K562 (cell line): Measurements from ENCODE around the gene MAGEA1. TPM values are rescaled to one million over a fixed set of nuclear protein-coding genes. Genes with fewer than 3 reads are reported as not detected.

Experiments used
- ATAC-seq: fragments of 200-7000 bp; cut with Tn5 transposase; 3 replicates; pipeline ENCODE4 v1.9.1; 2020; ENCODE audit warnings: moderate library complexity
- BruUV-seq: library from RNA; stranded (reverse); fragments of 400-500 nt; replicated peaks from 2 replicates; lab custom pipeline; 2021; lab: Mats Ljungman, UMichigan
- CTCF ChIA-PET: fragments of 300-600 bp; formaldehyde crosslinking; extraction: SDS; loops from one replicate; lab custom pipeline; 2021; ENCODE audit warnings: low intra/inter-chr PET ratio; lab: Yijun Ruan, JAX
- POLR2A ChIA-PET: fragments of 300-600, 350-650 bp; sonication (Branson Sonifier 250); formaldehyde crosslinking; extraction: SDS; loops from one replicate; lab custom pipeline; 2021; ENCODE audit warnings: antibody characterized with exemption, inconsistent platforms; lab: Yijun Ruan, JAX
- DNase-seq, 4 experiments: peaks; one replicate each; pipeline versions ENCODE4 v3.0.0 to v3.0.0-alpha.2; 2011 to 2018; ENCODE audit warnings: low spot score in 3 of 4, mixed read lengths in 3 of 4; ENCODE audit errors: extremely low read depth in 1 of 4
- FAIRE-seq: peaks from 2 replicates; lab custom pipeline; 2011; peaks lifted over from hg19 to GRCh38; lab: Jason Lieb, UNC
- H2AFZ ChIP-seq: 2 replicates; pipeline ENCODE4 v1.6.0; 2011; ENCODE audit warnings: low read depth, low read length, control low read depth, inconsistent platforms
- H3K27ac ChIP-seq: fragments of 200-600 bp; 3 replicates; pipeline ENCODE4 v1.8.0; 2011; ENCODE audit warnings: low read depth, mild to moderate bottlenecking, control low read depth, inconsistent platforms, low read length, moderate library complexity, mixed read lengths; ENCODE audit errors: extremely low read depth
- H3K27me3 ChIP-seq, 2 experiments: fragments of 300-600 bp in 1 of 2; 2 replicates in 1 of 2; 3 replicates in 1 of 2; pipeline versions ENCODE4 v1.6.0 to v1.8.0; 2011; ENCODE audit warnings: inconsistent platforms in 2 of 2, low read length in 2 of 2, mild to moderate bottlenecking in 1 of 2, mixed read lengths in 1 of 2, moderate library complexity in 1 of 2; ENCODE audit not compliant: control insufficient read depth in 2 of 2, insufficient read depth in 2 of 2
- H3K36me3 ChIP-seq: fragments of 300-600 bp; 3 replicates; pipeline ENCODE4 v1.8.0; 2011; ENCODE audit warnings: mild to moderate bottlenecking, low read length, inconsistent platforms; ENCODE audit not compliant: control insufficient read depth, insufficient read depth
- H3K4me1 ChIP-seq, 2 experiments: fragments of 200-600 bp in 1 of 2; replicated peaks in 1 of 2; 2 replicates in 1 of 2; 3 replicates in 1 of 2; pipeline versions ENCODE4 v1.5.1 to v1.8.0; 2011; ENCODE audit warnings: inconsistent platforms in 2 of 2, low read length in 2 of 2, mild to moderate bottlenecking in 1 of 2, mixed read lengths in 1 of 2, moderate library complexity in 1 of 2; ENCODE audit not compliant: control insufficient read depth in 2 of 2, insufficient read depth in 2 of 2
- H3K4me2 ChIP-seq: 2 replicates; pipeline ENCODE4 v1.6.1; 2011; ENCODE audit warnings: low read length, control low read depth, inconsistent platforms, mixed read lengths; ENCODE audit not compliant: insufficient read depth
- H3K4me3 ChIP-seq: fragments of 200-600 bp; sonication (generic), shearing (Covaris generic); 2 replicates; pipeline ENCODE4 v1.5.1; 2016; ENCODE audit warnings: control low read depth, inconsistent platforms
- H3K79me2 ChIP-seq: fragments of 200-600 bp; 3 replicates; pipeline ENCODE4 v1.8.0; 2011; ENCODE audit warnings: low read length, inconsistent platforms; ENCODE audit not compliant: control insufficient read depth, insufficient read depth
- H3K9ac ChIP-seq, 2 experiments: 2 replicates each; pipeline versions ENCODE4 v1.6.0 to v1.6.1; 2011; ENCODE audit warnings: low read depth in 2 of 2, low read length in 2 of 2, control low read depth in 1 of 2, inconsistent platforms in 1 of 2, mild to moderate bottlenecking in 1 of 2, mixed read lengths in 1 of 2; ENCODE audit not compliant: insufficient read depth in 1 of 2
- H3K9me1 ChIP-seq: one replicate; pipeline ENCODE4 v1.6.0; 2011; ENCODE audit warnings: inconsistent platforms, mild to moderate bottlenecking, low read length, moderate library complexity; ENCODE audit not compliant: control insufficient read depth, insufficient read depth
- H3K9me3 ChIP-seq: replicated peaks from 2 replicates; pipeline ENCODE4 v1.5.1; 2011; ENCODE audit warnings: low read depth, low read length, inconsistent platforms; ENCODE audit not compliant: control insufficient read depth, insufficient read depth
- H4K20me1 ChIP-seq: replicated peaks from 2 replicates; pipeline ENCODE4 v1.6.1; 2011; ENCODE audit warnings: low read length, inconsistent platforms, mixed read lengths; ENCODE audit not compliant: control insufficient read depth, insufficient read depth
- EP300 ChIP-seq: IDR thresholded peaks from 2 replicates; pipeline ENCODE4 v1.6.1; 2012; ENCODE audit warnings: low read length, improper control_type of control experiment
- MAZ ChIP-seq, 2 experiments: fragments of 450-650 bp in 1 of 2; sonication (generic) in 1 of 2; formaldehyde crosslinking; IDR thresholded peaks in 1 of 2; conservative IDR thresholded peaks in 1 of 2; 2 replicates each; pipeline versions ENCODE4 v1.4.0 to v1.5.0; 2020; ENCODE audit warnings: mild to moderate bottlenecking in 1 of 2, missing genetic modification reagents in 1 of 2
- ZC3H4 ChIP-seq: sonication (generic); formaldehyde crosslinking; IDR thresholded peaks from 2 replicates; pipeline ENCODE4 v1.9.0; 2021; ENCODE audit warnings: missing genetic modification reagents, borderline replicate concordance
- ZNF76 ChIP-seq: fragments of 250-450 bp; sonication (Bioruptor Pico); IDR thresholded peaks from 2 replicates; pipeline ENCODE4 v1.4.0; 2020; ENCODE audit warnings: mild to moderate bottlenecking, moderate library complexity, borderline replicate concordance
- WGBS: fragments of 100-300 bp; shearing (Covaris generic); methylation state at CpG from one replicate; pipeline ENCODE4 v1.1.6; 2016; ENCODE audit warnings: low coverage, mixed read lengths; ENCODE audit not compliant: insufficient coverage; ENCODE audit errors: missing lambda C conversion rate; 5-methylcytosine and 5-hydroxymethylcytosine counted together
- in situ Hi-C: fragments of 300-500 bp; cut with MboI; formaldehyde crosslinking; loops from 4 replicates; pipeline ENCODE4 v1.15.0; 2018; ENCODE audit warnings: inconsistent platforms, mixed read lengths
- intact Hi-C: fragments of 100-400 bp; cut with micrococcal nuclease; formaldehyde crosslinking; loops from 2 replicates; pipeline ENCODE4 v1.14.2; 2022
- polyA plus RNA-seq, 8 experiments: library from polyadenylated mRNA; depleted of rRNA in 4 of 8; stranded (reverse) in 5 of 8; unstranded in 3 of 8; fragments of >200 nt; fragmentation: Nextera tagmentation in 2 of 8; fragmentation: Illumina TruSeq in 1 of 8; extraction: Ambion mirVana in 2 of 8; extraction: Trizol in 1 of 8; gene quantifications; 2 replicates each; pipeline versions ENCODE4 v1.2.1 to v1.2.3, GENCODE V29; 2011 to 2014; ENCODE audit warnings: inconsistent platforms in 1 of 8, missing spikeins in 1 of 8
- total RNA-seq, 7 experiments: library from RNA; depleted of rRNA in 6 of 7; stranded (reverse); fragments of >200 nt in 6 of 7; fragmentation: Illumina TruSeq in 2 of 7; extraction: Trizol in 2 of 7; gene quantifications; 2 replicates each; pipeline versions ENCODE4 v1.2.1 to v1.2.3, GENCODE V29; 2011 to 2021; ENCODE audit warnings: low replicate concordance in 1 of 7
- TF ChIP-seq, protein P1 (sequence below): fragments of 450-650 bp; IDR thresholded peaks from 2 replicates; pipeline ENCODE4 v1.6.1; 2017; ENCODE audit warnings: antibody characterized with exemption, mild to moderate bottlenecking
- TF ChIP-seq, protein P2 (sequence below): sonication (generic); formaldehyde crosslinking; IDR thresholded peaks from 2 replicates; pipeline ENCODE4 v1.8.0; 2022; ENCODE audit warnings: mild to moderate bottlenecking, missing genetic modification reagents
- TF ChIP-seq, protein P3 (sequence below): IDR thresholded peaks from 2 replicates; pipeline ENCODE4 v1.6.1; 2016; ENCODE audit warnings: missing genetic modification characterization, missing compliant biosample characterization
- TF ChIP-seq, protein P4 (sequence below): fragments of 450-650 bp; IDR thresholded peaks from 2 replicates; pipeline ENCODE4 v1.6.1; 2018; ENCODE audit warnings: mild to moderate bottlenecking, low read depth; ENCODE audit not compliant: partially characterized antibody
- TF ChIP-seq, protein P5 (sequence below), 3 experiments: IDR thresholded peaks in 2 of 3; conservative IDR thresholded peaks in 1 of 3; 2 replicates each; pipeline ENCODE4 v1.5.1; 2011 to 2012; ENCODE audit warnings: low read length in 3 of 3, mild to moderate bottlenecking in 3 of 3, control low read depth in 2 of 3, improper control_type of control experiment in 1 of 3, inconsistent platforms in 1 of 3, low read depth in 1 of 3, mixed read lengths in 1 of 3, moderate library complexity in 1 of 3; ENCODE audit not compliant: insufficient read depth in 2 of 3

The MAGEA1 gene
- total and polyA plus RNA-seq, 9 of the 15 experiments (the other 6 are each of a cell fraction or from before 2014, with no cell fraction given), result 10.2 to 57.9 (median 44.1) TPM

DNA sequence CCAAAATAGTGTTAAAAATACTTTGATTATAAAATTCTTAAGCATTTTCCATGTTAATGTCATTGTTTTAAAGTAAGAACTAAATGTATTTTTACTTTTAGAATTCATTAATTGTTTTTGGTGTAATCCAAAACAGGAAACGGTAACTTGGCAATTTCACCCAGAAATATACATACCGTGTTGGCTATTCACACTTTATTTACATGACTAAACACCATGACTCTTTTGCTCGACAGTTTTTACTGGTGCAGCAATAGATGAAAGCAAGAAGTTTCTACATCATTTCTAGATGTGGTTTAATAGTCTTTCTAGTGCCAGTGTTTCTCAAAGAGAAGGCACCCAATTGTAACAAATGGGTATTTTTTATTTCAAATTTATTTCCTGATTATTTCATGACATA is 25.6 kb upstream of the MAGEA1 start:
- no peak overlapping the region for H2AFZ ChIP-seq
- ChIA-PET POLR2A (no interaction called here), CTCF (no interaction called here)
- H3K4me3 ChIP-seq, result no peak overlapping the region
- H3K79me2 ChIP-seq, result no peaks in the 10 kb centered on the region
- H4K20me1 ChIP-seq, result no peaks in the 10 kb centered on the region
- H3K36me3 ChIP-seq, result no peaks in the 10 kb centered on the region
- no TSS peak for BruUV-seq
- FAIRE-seq (no peak), ATAC-seq (no peak), DNase-seq (no peak)
- no peaks in the 10 kb centered on the region; a peak in 1 of 5 replicates for H3K27me3 ChIP-seq
- no peaks in the 10 kb centered on the region for H3K9me1 ChIP-seq
- intact Hi-C loops, result no loop called here
- H3K27ac ChIP-seq, result no peak overlapping the region
- in situ Hi-C loops, result loop anchor here (10.0 kb wide), 1 partner anchor 101 kb away; no protein-coding TSS in a partner anchor
- H3K9me3 ChIP-seq, result no peaks in the 10 kb centered on the region
- H3K4me2 ChIP-seq, result no peak overlapping the region
- WGBS, result 3% methylated on average over 3 of the region's 3 CpGs
- no peak overlapping the region for H3K9ac ChIP-seq
- no peaks in the 10 kb centered on the region; a peak in 1 of 5 replicates for H3K4me1 ChIP-seq
- TF ChIP-seq, protein P1, sequence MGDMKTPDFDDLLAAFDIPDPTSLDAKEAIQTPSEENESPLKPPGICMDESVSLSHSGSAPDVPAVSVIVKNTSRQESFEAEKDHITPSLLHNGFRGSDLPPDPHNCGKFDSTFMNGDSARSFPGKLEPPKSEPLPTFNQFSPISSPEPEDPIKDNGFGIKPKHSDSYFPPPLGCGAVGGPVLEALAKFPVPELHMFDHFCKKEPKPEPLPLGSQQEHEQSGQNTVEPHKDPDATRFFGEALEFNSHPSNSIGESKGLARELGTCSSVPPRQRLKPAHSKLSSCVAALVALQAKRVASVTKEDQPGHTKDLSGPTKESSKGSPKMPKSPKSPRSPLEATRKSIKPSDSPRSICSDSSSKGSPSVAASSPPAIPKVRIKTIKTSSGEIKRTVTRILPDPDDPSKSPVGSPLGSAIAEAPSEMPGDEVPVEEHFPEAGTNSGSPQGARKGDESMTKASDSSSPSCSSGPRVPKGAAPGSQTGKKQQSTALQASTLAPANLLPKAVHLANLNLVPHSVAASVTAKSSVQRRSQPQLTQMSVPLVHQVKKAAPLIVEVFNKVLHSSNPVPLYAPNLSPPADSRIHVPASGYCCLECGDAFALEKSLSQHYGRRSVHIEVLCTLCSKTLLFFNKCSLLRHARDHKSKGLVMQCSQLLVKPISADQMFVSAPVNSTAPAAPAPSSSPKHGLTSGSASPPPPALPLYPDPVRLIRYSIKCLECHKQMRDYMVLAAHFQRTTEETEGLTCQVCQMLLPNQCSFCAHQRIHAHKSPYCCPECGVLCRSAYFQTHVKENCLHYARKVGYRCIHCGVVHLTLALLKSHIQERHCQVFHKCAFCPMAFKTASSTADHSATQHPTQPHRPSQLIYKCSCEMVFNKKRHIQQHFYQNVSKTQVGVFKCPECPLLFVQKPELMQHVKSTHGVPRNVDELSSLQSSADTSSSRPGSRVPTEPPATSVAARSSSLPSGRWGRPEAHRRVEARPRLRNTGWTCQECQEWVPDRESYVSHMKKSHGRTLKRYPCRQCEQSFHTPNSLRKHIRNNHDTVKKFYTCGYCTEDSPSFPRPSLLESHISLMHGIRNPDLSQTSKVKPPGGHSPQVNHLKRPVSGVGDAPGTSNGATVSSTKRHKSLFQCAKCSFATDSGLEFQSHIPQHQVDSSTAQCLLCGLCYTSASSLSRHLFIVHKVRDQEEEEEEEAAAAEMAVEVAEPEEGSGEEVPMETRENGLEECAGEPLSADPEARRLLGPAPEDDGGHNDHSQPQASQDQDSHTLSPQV, result no peak
- TF ChIP-seq, protein P2, sequence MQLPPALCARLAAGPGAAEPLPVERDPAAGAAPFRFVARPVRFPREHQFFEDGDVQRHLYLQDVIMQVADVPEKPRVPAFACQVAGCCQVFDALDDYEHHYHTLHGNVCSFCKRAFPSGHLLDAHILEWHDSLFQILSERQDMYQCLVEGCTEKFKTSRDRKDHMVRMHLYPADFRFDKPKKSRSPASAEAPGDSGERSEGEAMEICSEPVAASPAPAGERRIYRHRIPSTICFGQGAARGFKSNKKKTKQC (CRISPR knock-in tag), result no peak
- no peak for TF ChIP-seq ZNF76
- TF ChIP-seq, protein P3, sequence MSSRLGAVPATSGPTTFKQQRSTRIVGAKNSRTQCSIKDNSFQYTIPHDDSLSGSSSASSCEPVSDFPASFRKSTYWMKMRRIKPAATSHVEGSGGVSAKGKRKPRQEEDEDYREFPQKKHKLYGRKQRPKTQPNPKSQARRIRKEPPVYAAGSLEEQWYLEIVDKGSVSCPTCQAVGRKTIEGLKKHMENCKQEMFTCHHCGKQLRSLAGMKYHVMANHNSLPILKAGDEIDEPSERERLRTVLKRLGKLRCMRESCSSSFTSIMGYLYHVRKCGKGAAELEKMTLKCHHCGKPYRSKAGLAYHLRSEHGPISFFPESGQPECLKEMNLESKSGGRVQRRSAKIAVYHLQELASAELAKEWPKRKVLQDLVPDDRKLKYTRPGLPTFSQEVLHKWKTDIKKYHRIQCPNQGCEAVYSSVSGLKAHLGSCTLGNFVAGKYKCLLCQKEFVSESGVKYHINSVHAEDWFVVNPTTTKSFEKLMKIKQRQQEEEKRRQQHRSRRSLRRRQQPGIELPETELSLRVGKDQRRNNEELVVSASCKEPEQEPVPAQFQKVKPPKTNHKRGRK, result no peak
- TF ChIP-seq, protein P4, sequence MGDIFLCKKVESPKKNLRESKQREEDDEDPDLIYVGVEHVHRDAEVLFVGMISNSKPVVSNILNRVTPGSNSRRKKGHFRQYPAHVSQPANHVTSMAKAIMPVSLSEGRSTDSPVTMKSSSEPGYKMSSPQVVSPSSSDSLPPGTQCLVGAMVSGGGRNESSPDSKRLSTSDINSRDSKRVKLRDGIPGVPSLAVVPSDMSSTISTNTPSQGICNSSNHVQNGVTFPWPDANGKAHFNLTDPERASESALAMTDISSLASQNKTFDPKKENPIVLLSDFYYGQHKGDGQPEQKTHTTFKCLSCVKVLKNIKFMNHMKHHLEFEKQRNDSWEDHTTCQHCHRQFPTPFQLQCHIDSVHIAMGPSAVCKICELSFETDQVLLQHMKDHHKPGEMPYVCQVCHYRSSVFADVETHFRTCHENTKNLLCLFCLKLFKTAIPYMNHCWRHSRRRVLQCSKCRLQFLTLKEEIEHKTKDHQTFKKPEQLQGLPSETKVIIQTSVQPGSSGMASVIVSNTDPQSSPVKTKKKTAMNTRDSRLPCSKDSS, result no peak
- TF ChIP-seq ZC3H4 (CRISPR knock-in tag), result no peak
- TF ChIP-seq, protein P5, sequence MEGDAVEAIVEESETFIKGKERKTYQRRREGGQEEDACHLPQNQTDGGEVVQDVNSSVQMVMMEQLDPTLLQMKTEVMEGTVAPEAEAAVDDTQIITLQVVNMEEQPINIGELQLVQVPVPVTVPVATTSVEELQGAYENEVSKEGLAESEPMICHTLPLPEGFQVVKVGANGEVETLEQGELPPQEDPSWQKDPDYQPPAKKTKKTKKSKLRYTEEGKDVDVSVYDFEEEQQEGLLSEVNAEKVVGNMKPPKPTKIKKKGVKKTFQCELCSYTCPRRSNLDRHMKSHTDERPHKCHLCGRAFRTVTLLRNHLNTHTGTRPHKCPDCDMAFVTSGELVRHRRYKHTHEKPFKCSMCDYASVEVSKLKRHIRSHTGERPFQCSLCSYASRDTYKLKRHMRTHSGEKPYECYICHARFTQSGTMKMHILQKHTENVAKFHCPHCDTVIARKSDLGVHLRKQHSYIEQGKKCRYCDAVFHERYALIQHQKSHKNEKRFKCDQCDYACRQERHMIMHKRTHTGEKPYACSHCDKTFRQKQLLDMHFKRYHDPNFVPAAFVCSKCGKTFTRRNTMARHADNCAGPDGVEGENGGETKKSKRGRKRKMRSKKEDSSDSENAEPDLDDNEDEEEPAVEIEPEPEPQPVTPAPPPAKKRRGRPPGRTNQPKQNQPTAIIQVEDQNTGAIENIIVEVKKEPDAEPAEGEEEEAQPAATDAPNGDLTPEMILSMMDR (IDR thresholded peaks at IDR 0.05 in 2 of 3, conservative IDR thresholded peaks at IDR 0.05 in 1 of 3; ENCODE audit: insufficient read depth in 2 of 3, low read depth in 1 of 3, low read length in 3 of 3), result no peak
- no peak for TF ChIP-seq EP300
- TF ChIP-seq MAZ (CRISPR knock-in tag; conservative IDR thresholded peaks at IDR 0.05 in 1 of 2, IDR thresholded peaks at IDR 0.05 in 1 of 2), result no peak
